OCI-LY7 (cell line): Measurements from ENCODE around the gene SORBS2.

Experiments
- CTCF ChIP-seq: fragments of 200-600 bp; sonication (generic); conservative IDR thresholded peaks from 2 replicates; pipeline ENCODE4 v1.5.1; 2014; ENCODE audit warnings: mild to moderate bottlenecking, antibody characterized with exemption, low read length, moderate library complexity, mixed read lengths
- EZH2phosphoT487 ChIP-seq: fragments of 200-600 bp; sonication (generic); IDR thresholded peaks from 2 replicates; pipeline ENCODE4 v1.6.1; 2018; ENCODE audit warnings: low read depth, borderline replicate concordance, mild to moderate bottlenecking, mixed run types, antibody characterized with exemption, low read length, moderate library complexity, mixed read lengths

GRCh38 chr4:185744946-185745345 lies 67.0 kb downstream of the SORBS2 start:
- no peak for TF ChIP-seq CTCF
- TF ChIP-seq EZH2phosphoT487: no peak
